ENCODE measurements around the gene VOPP1.

VOPP1 gene

DNA sequence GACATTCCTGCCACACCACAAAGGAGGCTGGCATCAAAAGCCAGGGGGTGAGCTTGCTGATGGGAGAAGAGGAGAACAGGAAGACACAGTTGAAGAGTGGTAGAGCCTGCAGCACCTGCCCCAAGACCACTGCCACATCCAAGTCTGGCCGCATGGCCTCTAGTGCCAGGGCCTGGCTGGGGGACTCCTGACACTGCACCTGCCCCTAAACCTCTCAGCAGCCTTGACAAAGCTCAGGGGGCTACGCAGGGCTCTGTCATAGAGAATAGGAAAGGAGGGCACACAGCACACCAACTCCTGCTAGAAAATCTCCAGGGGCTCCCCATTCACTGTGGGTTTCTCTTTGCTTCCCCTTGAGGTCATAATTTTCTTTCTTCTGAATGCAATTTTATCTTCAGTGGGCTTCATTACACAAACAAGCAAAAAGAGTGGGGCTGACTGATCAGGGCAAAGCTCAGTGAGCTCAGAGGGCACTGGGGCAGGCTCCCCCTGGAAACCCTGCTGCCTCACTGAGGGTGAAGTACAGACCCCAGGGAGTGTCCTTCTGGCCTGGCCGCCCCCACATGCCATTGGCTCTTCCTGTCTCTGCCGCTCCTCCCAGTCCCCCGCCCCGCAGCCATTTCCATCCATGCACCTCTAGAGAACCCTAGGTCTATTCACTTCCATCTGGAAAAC lies 37.2 kb downstream of the VOPP1 start:
- no peaks in the 10 kb centered on the region for H3K9me2 ChIP-seq (replicated peaks; ENCODE audit: insufficient read depth, low read length)
- H3K4me2 ChIP-seq (ENCODE audit: low read depth, low read length, poor library complexity, severe bottlenecking) = peak overlapping the region; percentile 48
- H3K9ac ChIP-seq (ENCODE audit: low read length) = peak overlapping the region; percentile 17; the same call in 1 of the 2 replicates
- no peak overlapping the region for H3K4me3 ChIP-seq (ENCODE audit: insufficient read depth, low read length, poor library complexity, severe bottlenecking)
- no peaks in the 10 kb centered on the region for H3K9me3 ChIP-seq (ENCODE audit: insufficient read depth, low read length)
- no peaks in the 10 kb centered on the region for H3K27me3 ChIP-seq (ENCODE audit: low read length)
- peaks cover 39% of the 10 kb centered on the region for H3F3A ChIP-seq (ENCODE audit: insufficient read depth)
- H3K36me3 ChIP-seq (ENCODE audit: low read length) = no peaks in the 10 kb centered on the region
- H4K20me1 ChIP-seq (ENCODE audit: low read depth, low read length) = peaks cover 22% of the 10 kb centered on the region
- H2AFZ ChIP-seq (ENCODE audit: low read depth, low read length, severe bottlenecking) = no peak overlapping the region
- H3K27ac ChIP-seq (ENCODE audit: low read depth, low read length) = peak overlapping the region; percentile 95
- TF ChIP-seq EZH2phosphoT487 (conservative IDR thresholded peaks at IDR 0.05; ENCODE audit: low read length) = no peak
- no peak for TF ChIP-seq CTCF (IDR thresholded peaks at IDR 0.05; ENCODE audit: insufficient read depth, low read length, poor library complexity, severe bottlenecking)
- peaks cover 55% of the 10 kb centered on the region for H3K79me2 ChIP-seq (ENCODE audit: insufficient read depth, low read length)

- Histone ChIP-seq H2AFZ (ENCODE audit: low read depth, low read length, severe bottlenecking) (no peak overlapping the region), H3K4me3 (ENCODE audit: insufficient read depth, low read length, poor library complexity, severe bottlenecking) (no peak overlapping the region), H3K9me2 (replicated peaks; ENCODE audit: insufficient read depth, low read length) (no peaks in the 10 kb centered on the region), H3K27me3 (ENCODE audit: low read length) (no peaks in the 10 kb centered on the region), H3K36me3 (ENCODE audit: low read length) (no peaks in the 10 kb centered on the region), H3K4me2 (ENCODE audit: low read depth, low read length, poor library complexity, severe bottlenecking) (peak overlapping the region; percentile 68), H4K20me1 (ENCODE audit: low read depth, low read length) (peaks cover 27% of the 10 kb centered on the region), H3K9ac (ENCODE audit: low read length) (peak overlapping the region; percentile 49), H3F3A (ENCODE audit: insufficient read depth) (peaks cover 39% of the 10 kb centered on the region), H3K27ac (ENCODE audit: low read depth, low read length) (peak overlapping the region; percentile 95), H3K9me3 (ENCODE audit: insufficient read depth, low read length) (no peaks in the 10 kb centered on the region), H3K79me2 (ENCODE audit: insufficient read depth, low read length) (peaks cover 62% of the 10 kb centered on the region)
- TF ChIP-seq EZH2phosphoT487 (conservative IDR thresholded peaks at IDR 0.05; ENCODE audit: low read length) (no peak), CTCF (IDR thresholded peaks at IDR 0.05; ENCODE audit: insufficient read depth, low read length, poor library complexity, severe bottlenecking) (no peak)
Measured at GRCh38 chr7:55534262-55534915, 37.9 kb downstream of the VOPP1 start.

DNA sequence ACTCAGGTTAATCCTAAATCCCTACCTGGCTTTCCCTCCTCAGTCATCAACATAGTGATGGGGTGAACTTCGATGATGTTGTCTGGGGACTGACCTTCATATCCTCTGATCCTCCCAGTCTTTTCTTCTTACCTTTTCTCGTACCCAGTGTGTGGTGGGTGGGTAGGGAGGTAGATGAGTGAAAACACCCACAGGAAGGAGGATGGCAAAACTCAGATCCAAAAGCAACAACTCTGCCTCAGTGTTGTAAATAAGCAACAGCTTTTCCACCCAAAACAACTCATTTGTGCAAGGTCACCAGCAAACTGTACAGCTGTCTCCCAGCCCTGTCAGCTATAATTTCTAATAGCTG lies 38.6 kb downstream of the VOPP1 start:
- Histone ChIP-seq H3K4me2 (ENCODE audit: low read depth, low read length, poor library complexity, severe bottlenecking) (peak overlapping the region; percentile 68), H4K20me1 (ENCODE audit: low read depth, low read length) (peaks cover 27% of the 10 kb centered on the region), H3K9ac (ENCODE audit: low read length) (peak overlapping the region; percentile 49)

More for the DNA sequence above, 38.6 kb downstream of the VOPP1 start:
- Histone ChIP-seq H3F3A (ENCODE audit: insufficient read depth) (peaks cover 39% of the 10 kb centered on the region), H2AFZ (ENCODE audit: low read depth, low read length, severe bottlenecking) (no peak overlapping the region), H3K4me3 (ENCODE audit: insufficient read depth, low read length, poor library complexity, severe bottlenecking) (peak overlapping the region; percentile 35), H3K36me3 (ENCODE audit: low read length) (no peaks in the 10 kb centered on the region), H3K79me2 (ENCODE audit: insufficient read depth, low read length) (peaks cover 66% of the 10 kb centered on the region), H3K27ac (ENCODE audit: low read depth, low read length) (peak overlapping the region; percentile 95), H3K9me3 (ENCODE audit: insufficient read depth, low read length) (no peaks in the 10 kb centered on the region), H3K27me3 (ENCODE audit: low read length) (no peaks in the 10 kb centered on the region), H3K9me2 (replicated peaks; ENCODE audit: insufficient read depth, low read length) (no peaks in the 10 kb centered on the region)
- TF ChIP-seq EZH2phosphoT487 (conservative IDR thresholded peaks at IDR 0.05; ENCODE audit: low read length) = no peak
- TF ChIP-seq CTCF (IDR thresholded peaks at IDR 0.05; ENCODE audit: insufficient read depth, low read length, poor library complexity, severe bottlenecking) = no peak
